Progenitor cell of endocrine pancreas (in vitro differentiated cells): ENCODE results near the gene SLAIN2. TPM values are rescaled to one million over a fixed set of nuclear protein-coding genes. Genes with fewer than 3 reads are reported as not detected.
A peak's percentile ranks its signal among the peaks of the same experiment; 100 is the strongest.

Experiments used
- DNase-seq: peaks from one replicate; pipeline ENCODE4 v3.0.0; 2021; ENCODE audit warnings: low spot score; ENCODE audit not compliant: unreplicated experiment
- H3K27ac Mint-ChIP-seq: 2 replicates; pipeline ENCODE4 v1.8.0; 2021; ENCODE audit warnings: mild to moderate bottlenecking, moderate library complexity, mixed read lengths
- H3K27me3 Mint-ChIP-seq: 2 replicates; pipeline ENCODE4 v1.8.0; 2021; ENCODE audit warnings: mixed read lengths
- H3K36me3 Mint-ChIP-seq: 2 replicates; pipeline ENCODE4 v1.8.0; 2022; ENCODE audit warnings: mixed read lengths; ENCODE audit not compliant: insufficient read depth
- H3K4me1 Mint-ChIP-seq: 2 replicates; pipeline ENCODE4 v1.8.0; 2021; ENCODE audit warnings: low read depth, mixed read lengths
- H3K4me3 Mint-ChIP-seq: 2 replicates; pipeline ENCODE4 v1.8.0; 2021; ENCODE audit warnings: low read depth, mild to moderate bottlenecking, moderate library complexity, mixed read lengths
- H3K9me3 Mint-ChIP-seq: 2 replicates; pipeline ENCODE4 v1.8.0; 2021; ENCODE audit warnings: low read depth, mixed read lengths
- total RNA-seq: library from RNA; stranded (reverse); gene quantifications from 2 replicates; pipeline ENCODE4 v1.2.1, GENCODE V29; 2021
- TF ChIP-seq, protein P1 (sequence below): fragments of 200-600 bp; sonication (generic); IDR thresholded peaks from one replicate; pipeline ENCODE4 v1.5.0; 2021; ENCODE audit warnings: antibody characterized with exemption, mild to moderate bottlenecking; ENCODE audit not compliant: unreplicated experiment

Gene SLAIN2
- total RNA-seq, 1 donor from 2014 or later = 54.5 TPM

DNA sequence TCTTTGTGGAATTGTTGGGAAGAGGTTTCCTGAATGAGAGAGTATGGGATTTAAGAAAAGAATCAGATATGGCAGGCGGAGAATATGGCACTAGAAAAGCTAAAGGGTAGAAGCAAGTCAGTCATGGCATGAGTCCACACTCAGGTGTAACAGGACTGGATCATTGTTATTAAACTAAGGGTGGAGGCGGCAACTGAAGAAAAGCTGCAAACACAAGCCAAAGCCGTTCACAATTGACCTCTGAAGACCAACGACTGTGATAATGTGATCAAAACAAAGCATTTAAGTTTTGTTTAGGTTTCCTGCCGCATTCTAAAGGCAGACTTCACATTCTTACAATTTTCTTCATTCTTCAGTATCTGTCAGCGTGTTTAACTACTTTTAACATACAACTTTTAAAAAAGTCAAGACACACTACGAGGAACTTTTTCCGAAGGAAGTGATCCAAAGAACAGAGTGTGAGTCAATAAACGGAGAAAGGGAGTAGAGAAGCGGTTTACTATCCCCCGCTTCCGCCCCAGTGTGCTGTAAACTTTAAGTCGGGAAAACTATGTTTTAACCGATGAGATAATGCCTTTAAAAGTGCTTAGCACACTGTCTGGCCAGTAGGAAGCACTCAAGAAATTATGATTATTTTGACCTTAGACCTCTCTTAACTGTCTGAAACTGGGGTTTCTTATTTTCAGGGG, 909 bp upstream of the SLAIN2 start:
- Mint-ChIP-seq H3K27me3 (peaks cover 23% of the 10 kb centered on the region), H3K9me3 (no peaks in the 10 kb centered on the region), H3K36me3 (no peaks in the 10 kb centered on the region), H3K27ac (peak overlapping the region; percentile 98), H3K4me1 (peaks cover 43% of the 10 kb centered on the region), H3K4me3 (peak overlapping the region; percentile 98)
- no peak for DNase-seq
- TF ChIP-seq, protein P1, sequence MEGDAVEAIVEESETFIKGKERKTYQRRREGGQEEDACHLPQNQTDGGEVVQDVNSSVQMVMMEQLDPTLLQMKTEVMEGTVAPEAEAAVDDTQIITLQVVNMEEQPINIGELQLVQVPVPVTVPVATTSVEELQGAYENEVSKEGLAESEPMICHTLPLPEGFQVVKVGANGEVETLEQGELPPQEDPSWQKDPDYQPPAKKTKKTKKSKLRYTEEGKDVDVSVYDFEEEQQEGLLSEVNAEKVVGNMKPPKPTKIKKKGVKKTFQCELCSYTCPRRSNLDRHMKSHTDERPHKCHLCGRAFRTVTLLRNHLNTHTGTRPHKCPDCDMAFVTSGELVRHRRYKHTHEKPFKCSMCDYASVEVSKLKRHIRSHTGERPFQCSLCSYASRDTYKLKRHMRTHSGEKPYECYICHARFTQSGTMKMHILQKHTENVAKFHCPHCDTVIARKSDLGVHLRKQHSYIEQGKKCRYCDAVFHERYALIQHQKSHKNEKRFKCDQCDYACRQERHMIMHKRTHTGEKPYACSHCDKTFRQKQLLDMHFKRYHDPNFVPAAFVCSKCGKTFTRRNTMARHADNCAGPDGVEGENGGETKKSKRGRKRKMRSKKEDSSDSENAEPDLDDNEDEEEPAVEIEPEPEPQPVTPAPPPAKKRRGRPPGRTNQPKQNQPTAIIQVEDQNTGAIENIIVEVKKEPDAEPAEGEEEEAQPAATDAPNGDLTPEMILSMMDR = no peak

DNA sequence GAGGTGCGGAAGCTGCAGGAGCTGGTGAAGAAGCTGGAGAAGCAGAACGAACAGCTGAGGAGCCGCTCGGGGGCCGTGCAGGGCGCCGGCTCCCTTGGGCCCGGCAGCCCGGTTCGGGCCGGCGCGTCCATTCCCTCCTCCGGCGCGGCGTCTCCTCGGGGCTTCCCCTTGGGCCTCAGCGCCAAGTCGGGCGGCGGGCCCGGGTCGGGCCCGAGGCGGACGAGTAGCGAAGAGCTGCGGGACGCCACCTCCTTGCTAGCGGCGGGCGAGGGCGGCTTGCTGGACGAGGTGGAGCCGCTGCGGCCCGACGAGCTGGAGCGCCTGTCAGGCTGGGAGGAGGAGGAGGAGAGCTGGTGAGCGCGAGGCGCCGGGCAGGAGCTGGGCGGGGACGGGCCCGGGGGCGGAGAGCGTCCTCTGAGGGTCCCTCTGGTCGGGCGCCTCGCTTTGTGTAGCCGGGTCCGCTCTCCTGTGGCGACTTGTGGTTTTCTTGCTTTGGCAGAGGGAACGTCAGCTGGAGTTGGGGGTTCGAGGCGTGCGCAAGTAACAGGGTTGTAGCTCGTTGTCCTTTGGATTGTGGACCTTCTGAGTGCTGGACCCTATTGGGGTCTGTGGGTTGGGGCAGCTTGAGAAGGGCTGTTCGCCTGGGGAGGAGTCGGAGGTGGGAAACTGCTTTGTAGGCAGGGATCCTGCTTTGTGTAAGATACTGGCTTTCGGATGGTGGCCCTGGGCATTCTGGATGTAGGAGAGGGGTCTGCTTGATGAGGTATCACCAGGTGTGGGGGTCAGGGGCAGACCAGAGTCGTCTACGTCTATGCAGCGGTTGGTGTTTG, 662 bp downstream of the SLAIN2 start:
- DNase-seq = peak; percentile 56
- Mint-ChIP-seq H3K4me1 (peaks cover 51% of the 10 kb centered on the region), H3K27me3 (peaks cover 19% of the 10 kb centered on the region), H3K4me3 (peak overlapping the region; percentile 98), H3K9me3 (no peaks in the 10 kb centered on the region), H3K36me3 (no peaks in the 10 kb centered on the region), H3K27ac (peak overlapping the region; percentile 99)
- TF ChIP-seq, protein P1 = no peak

DNA sequence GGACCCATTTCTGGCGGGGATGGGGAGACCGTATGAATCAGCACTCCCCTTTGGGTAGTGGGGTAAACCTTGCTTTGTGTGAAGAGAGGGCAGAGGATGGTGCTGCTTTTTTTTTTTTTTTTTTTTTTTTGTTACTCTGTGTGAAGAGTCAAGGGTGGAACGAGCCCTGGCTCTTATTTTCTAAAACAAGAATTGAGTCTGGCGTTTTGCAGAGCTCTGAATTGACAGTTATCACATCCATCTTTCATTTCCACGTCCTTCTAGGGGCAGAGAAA, 1.2 kb downstream of the SLAIN2 start:
- Mint-ChIP-seq H3K9me3 (no peaks in the 10 kb centered on the region), H3K4me1 (peaks cover 51% of the 10 kb centered on the region), H3K36me3 (no peaks in the 10 kb centered on the region), H3K4me3 (peak overlapping the region; percentile 98), H3K27ac (peak overlapping the region; percentile 96), H3K27me3 (peaks cover 13% of the 10 kb centered on the region)
- no peak for DNase-seq
- TF ChIP-seq, protein P1 = no peak

DNA sequence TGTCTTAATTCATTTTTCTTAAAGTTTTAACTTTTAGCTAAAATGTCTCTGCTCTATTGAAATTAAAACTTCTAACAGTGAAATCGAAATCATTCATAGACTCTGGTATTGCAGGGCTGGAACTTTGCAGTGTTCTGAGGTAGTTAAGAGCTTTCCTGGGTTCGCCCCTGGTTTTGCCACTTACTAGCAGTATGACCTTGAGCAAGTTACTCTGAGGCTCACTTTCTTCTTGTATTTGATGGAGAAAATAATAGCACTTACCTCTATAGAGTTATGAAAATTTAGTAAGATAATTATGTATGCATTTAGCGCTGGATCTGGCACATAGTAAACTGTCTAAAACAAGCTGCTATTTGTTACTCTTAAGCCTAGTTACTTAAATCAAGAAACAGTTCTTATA, 1.7 kb downstream of the SLAIN2 start:
- TF ChIP-seq, protein P1 = no peak
- peaks cover 52% of the 10 kb centered on the region for H3K4me1 Mint-ChIP-seq
- H3K4me3 Mint-ChIP-seq = peak overlapping the region; percentile 98
- H3K36me3 Mint-ChIP-seq = no peaks in the 10 kb centered on the region
- DNase-seq = no peak
- peak overlapping the region; percentile 17 for H3K27ac Mint-ChIP-seq
- H3K9me3 Mint-ChIP-seq = no peaks in the 10 kb centered on the region
- peaks cover 10% of the 10 kb centered on the region for H3K27me3 Mint-ChIP-seq

DNA sequence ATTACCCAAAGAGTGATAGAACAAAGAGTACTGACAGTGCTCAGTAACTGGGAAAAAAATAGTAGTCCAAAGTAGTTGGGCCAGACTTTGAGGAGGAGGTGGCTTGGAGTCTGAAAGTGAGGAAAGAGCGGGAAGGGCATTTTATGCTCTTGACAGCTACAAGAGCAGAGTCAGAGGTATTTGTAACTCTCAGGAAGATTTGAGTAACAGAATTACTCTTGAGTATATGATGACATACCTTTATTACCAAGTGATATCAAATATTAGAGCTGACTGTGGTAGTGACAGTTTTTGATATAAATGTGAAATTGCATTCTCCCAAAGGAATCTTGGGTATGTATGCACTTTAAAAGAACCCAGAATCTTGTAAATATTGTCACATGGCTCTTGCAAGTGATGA, 2.2 kb downstream of the SLAIN2 start:
- Mint-ChIP-seq H3K4me3 (peak overlapping the region; percentile 98), H3K4me1 (peaks cover 49% of the 10 kb centered on the region), H3K27ac (no peak overlapping the region), H3K36me3 (no peaks in the 10 kb centered on the region), H3K9me3 (no peaks in the 10 kb centered on the region), H3K27me3 (peaks cover 5% of the 10 kb centered on the region)
- DNase-seq = no peak
- TF ChIP-seq, protein P1 = no peak
